Measurements from ENCODE around the gene OR51B4. TPM values are rescaled to one million over a fixed set of nuclear protein-coding genes. Genes with fewer than 3 reads are reported as not detected.
"Not testable (repeated sequence)": the region's sequence is repeated elsewhere in the genome, so short reads cannot be mapped to it uniquely, and the experiment has no call there.

The OR51B4 gene
- total RNA-seq, 4 donors from 2014 or later: 0.42 to 1.5 (median 0.98) TPM; not detected in 1

DNA sequence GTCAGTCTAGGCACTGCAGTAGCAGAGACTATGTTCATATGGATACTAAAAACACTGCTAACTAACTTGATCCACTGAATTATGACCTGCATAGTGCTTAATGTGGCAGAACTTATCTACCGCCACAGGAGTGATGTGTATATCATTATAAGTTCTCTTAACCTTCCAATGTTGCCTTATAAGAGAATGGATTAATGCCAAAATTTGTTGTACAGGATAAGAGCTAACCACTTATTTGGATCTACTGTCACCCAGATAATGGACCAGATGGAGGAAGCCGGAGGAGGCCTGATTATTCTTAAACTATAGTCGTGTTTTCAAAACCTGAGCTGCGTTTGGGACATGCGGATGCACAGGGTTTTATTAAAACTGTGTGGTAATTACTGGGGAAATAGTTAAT is 1.9 kb upstream of the OR51B4 start:
- TF ChIP-seq POLR2A (IDR thresholded peaks at IDR 0.05) (no peak), EP300 (IDR thresholded peaks at IDR 0.05) (no peak)
- TF ChIP-seq, protein P1, sequence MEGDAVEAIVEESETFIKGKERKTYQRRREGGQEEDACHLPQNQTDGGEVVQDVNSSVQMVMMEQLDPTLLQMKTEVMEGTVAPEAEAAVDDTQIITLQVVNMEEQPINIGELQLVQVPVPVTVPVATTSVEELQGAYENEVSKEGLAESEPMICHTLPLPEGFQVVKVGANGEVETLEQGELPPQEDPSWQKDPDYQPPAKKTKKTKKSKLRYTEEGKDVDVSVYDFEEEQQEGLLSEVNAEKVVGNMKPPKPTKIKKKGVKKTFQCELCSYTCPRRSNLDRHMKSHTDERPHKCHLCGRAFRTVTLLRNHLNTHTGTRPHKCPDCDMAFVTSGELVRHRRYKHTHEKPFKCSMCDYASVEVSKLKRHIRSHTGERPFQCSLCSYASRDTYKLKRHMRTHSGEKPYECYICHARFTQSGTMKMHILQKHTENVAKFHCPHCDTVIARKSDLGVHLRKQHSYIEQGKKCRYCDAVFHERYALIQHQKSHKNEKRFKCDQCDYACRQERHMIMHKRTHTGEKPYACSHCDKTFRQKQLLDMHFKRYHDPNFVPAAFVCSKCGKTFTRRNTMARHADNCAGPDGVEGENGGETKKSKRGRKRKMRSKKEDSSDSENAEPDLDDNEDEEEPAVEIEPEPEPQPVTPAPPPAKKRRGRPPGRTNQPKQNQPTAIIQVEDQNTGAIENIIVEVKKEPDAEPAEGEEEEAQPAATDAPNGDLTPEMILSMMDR (IDR thresholded peaks at IDR 0.05): no peak
- Histone ChIP-seq H3K27ac (no peak overlapping the region), H3K27me3 (no peaks in the 10 kb centered on the region), H3K4me1 (no peaks in the 10 kb centered on the region), H3K9me3 (no peaks in the 10 kb centered on the region), H3K36me3 (no peaks in the 10 kb centered on the region), H3K4me3 (no peak overlapping the region)
- DNase-seq (ENCODE audit: low spot score in 2 of 2): no peak
- WGBS, 2 donors: 85 to 88% methylated on average over 5 of the region's 5 CpGs

DNA sequence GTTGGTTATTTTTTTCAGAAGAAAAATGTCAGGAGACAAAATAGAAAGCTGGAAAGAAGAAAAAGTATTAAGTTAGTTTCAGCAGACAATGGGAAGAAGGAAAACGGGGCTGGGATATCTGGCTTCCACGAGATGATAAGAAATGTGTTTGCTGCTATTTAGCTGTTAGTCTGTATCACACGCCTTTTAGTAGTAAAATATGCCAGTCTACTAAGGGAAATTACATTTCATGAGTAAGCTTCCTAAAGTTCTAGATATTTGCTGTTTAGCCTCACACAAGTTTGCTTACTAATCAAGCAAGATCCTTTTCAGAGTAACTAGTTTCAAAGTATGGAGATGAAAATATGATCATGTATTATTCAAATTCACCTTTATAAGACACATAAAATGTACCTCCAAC is 1.5 kb downstream of the OR51B4 start:
- no peak overlapping the region for H3K27ac ChIP-seq
- no peaks in the 10 kb centered on the region for H3K4me1 ChIP-seq
- WGBS, 2 donors: 73 to 84% methylated on average over 3 of the region's 3 CpGs
- H3K4me3 ChIP-seq: no peak overlapping the region
- no peaks in the 10 kb centered on the region for H3K27me3 ChIP-seq
- H3K36me3 ChIP-seq: no peaks in the 10 kb centered on the region
- no peaks in the 10 kb centered on the region for H3K9me3 ChIP-seq
- DNase-seq (ENCODE audit: low spot score in 2 of 2): no peak
- TF ChIP-seq EP300 (IDR thresholded peaks at IDR 0.05) (no peak), POLR2A (IDR thresholded peaks at IDR 0.05) (no peak)
- TF ChIP-seq, protein P1 (IDR thresholded peaks at IDR 0.05): no peak

DNA sequence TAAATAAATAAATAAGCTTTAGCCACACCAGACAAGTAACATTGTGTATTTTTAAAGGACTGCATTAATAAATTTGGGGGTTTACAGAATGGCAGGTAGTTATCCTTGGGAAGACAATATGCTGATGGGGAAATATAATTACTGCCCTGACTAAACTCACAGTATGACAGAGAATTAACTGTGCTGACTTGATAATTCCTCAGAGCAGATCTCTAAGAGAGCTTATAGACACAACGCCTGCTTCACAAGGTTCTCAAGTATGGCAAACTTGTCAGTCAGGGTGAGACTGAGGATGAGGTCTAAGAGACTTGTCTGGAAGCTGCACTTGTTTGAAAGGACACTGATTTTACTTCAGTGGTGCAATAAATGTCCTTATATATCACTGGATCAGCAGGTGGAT is 3.3 kb downstream of the OR51B4 start:
- H3K4me1 ChIP-seq: no peaks in the 10 kb centered on the region

DNA sequence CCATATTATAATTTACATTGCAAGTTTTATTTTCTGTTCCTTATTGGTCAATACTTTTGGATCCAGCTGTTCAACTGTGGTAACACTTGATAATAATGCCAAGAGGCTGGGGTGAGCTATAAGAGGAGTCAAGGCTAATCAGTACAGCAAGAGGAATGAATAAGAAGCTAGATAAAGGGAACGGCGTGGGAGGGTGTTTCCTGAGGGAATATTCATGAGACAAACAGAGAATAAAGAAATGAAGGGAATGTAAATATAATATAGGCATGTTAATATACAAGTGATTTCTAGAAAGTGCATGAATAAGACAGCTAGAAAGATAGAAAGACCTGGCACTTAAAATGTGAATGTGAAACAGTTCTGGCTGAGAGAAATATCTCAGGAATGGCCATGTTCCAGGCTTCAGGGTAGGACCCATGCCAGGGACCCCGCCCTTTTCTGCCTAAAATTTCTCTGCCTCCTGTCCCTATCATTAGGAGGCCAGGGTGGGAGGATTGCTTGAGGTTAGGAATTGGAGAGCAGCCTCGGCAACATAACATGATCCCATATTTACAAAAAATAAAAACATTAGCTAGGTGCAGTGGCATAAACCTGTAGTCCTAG is 3.9 kb downstream of the OR51B4 start:
- TF ChIP-seq POLR2A (IDR thresholded peaks at IDR 0.05): no peak
- TF ChIP-seq EP300 (IDR thresholded peaks at IDR 0.05): no peak
- TF ChIP-seq, protein P1 (IDR thresholded peaks at IDR 0.05): no peak
- Histone ChIP-seq H3K4me1 (no peaks in the 10 kb centered on the region), H3K36me3 (no peaks in the 10 kb centered on the region), H3K27ac (no peak overlapping the region), H3K9me3 (no peaks in the 10 kb centered on the region), H3K4me3 (no peak overlapping the region), H3K27me3 (no peaks in the 10 kb centered on the region)
- WGBS, 2 donors: 55 to 66% methylated on average over 4 of the region's 4 CpGs
- DNase-seq (ENCODE audit: low spot score in 2 of 2): no peak

More for the DNA sequence above, 3.3 kb downstream of the OR51B4 start:
- no peaks in the 10 kb centered on the region for H3K27me3 ChIP-seq
- H3K27ac ChIP-seq: no peak overlapping the region
- no peaks in the 10 kb centered on the region for H3K36me3 ChIP-seq
- no peak overlapping the region for H3K4me3 ChIP-seq
- H3K9me3 ChIP-seq: no peaks in the 10 kb centered on the region
- WGBS, 2 donors: 45 to 100% methylated on average over 1 of the region's 1 CpG
- no peak for DNase-seq (ENCODE audit: low spot score in 2 of 2)
- TF ChIP-seq, protein P1 (IDR thresholded peaks at IDR 0.05): no peak
- TF ChIP-seq POLR2A (IDR thresholded peaks at IDR 0.05) (no peak), EP300 (IDR thresholded peaks at IDR 0.05) (no peak)

DNA sequence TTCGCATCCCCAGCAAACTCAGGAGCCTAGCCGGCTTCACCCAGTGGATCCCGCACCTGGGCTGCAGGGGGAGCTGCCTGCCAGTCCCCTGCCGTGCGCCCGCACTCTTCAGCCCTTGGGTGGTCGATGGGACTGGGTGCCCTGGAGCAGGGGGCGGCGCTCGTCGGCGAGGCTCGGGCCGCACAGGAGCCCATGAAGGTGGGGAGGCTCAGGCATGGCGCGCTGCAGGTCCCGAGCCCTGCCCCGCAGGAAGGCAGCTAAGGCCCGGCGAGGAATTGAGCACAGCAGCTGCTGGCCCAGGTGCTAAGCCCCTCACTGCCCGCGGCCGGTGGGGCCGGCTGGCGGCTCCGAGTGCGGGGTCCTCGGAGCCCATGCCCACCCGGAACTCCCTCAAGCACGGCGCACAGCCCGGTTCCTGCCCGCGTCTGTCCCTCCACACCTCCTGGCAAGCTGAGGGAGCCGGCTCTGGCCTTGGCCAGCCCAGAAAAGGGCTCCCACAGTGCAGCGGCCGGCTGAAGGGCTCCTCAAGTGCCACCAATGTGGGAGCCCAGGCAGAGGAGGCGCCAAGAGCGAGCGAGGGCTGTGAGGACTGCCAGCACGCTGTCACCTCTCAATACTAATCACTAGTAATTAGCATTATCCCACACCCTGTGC is 7.3 kb downstream of the OR51B4 start:
- not testable (repeated sequence) for H3K4me1 ChIP-seq; H3K27ac ChIP-seq; H3K4me3 ChIP-seq; H3K36me3 ChIP-seq; H3K9me3 ChIP-seq; H3K27me3 ChIP-seq; DNase-seq (ENCODE audit: low spot score in 2 of 2)
- 94 to 95% methylated on average over 18 to 36 of the region's 41 CpGs for WGBS, 2 donors
